ENCODE measurements around the gene RFTN1.
A peak's percentile ranks its signal among the peaks of the same experiment; 100 is the strongest.

The RFTN1 gene

DNA sequence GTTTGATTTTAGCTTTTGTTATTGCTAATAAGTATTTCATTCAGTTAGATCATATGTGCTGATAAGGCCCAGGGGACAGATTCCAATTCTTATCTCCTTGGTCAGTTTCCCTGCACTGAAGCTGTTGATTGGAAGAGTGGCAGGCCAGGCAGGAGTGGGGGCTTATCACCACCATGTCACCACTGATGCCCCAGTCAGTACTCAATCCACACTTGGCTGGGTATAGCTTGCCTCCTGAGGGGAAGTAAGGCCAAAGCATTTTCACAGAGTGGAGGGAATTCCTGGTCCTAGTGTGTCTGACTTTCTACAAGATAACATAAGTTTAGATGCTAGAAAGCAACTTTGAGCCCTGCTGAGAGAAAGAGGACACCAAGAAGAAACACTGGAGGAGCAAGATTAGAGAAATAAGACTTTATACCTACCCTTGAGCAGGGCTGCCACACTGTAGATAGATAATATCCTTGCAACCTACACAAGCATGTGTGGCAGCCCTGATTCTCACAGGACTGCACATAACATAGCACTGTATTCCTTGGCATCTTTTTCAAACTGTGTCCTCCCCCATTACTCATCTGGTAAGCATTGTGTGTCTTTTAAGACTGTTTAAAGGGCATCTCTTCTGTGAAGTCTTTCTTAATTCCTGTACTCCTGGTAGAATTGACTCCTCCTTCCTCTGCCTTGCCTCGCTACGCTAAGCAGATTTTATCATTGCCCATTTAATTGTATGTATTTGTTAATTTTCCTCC lies 224.2 kb downstream of the RFTN1 start:
- Histone ChIP-seq H3K36me3 (ENCODE audit: control insufficient read depth, insufficient read depth, low read length) (no peaks in the 10 kb centered on the region), H2BK15ac (replicated peaks; ENCODE audit: low read depth) (no peak overlapping the region), H4K8ac (ENCODE audit: low read depth, low read length) (no peak overlapping the region), H3K79me1 (ENCODE audit: low read length) (no peaks in the 10 kb centered on the region), H2AK5ac (ENCODE audit: low read length) (no peak overlapping the region), H4K5ac (ENCODE audit: low read length) (no peak overlapping the region), H3K27me3 (ENCODE audit: insufficient read depth, low read length, poor library complexity) (no peaks in the 10 kb centered on the region), H3K9ac (ENCODE audit: low read length) (no peak overlapping the region), H3K23ac (ENCODE audit: low read length) (no peak overlapping the region), H3K4ac (ENCODE audit: low read depth, low read length) (no peak overlapping the region), H3K18ac (ENCODE audit: low read length) (no peak overlapping the region), H3K4me2 (ENCODE audit: low read length) (no peak overlapping the region), H2BK5ac (ENCODE audit: low read length) (no peak overlapping the region), H2BK120ac (ENCODE audit: low read depth, low read length) (no peak overlapping the region), H3K4me1 (ENCODE audit: control insufficient read depth, low read depth, low read length) (no peaks in the 10 kb centered on the region), H3K27ac (ENCODE audit: low read depth, low read length) (no peak overlapping the region), H3K56ac (ENCODE audit: low read length) (no peak overlapping the region), H3K4me3 (ENCODE audit: low read length) (no peak overlapping the region), H3K79me2 (ENCODE audit: control insufficient read depth, insufficient read depth, low read length) (no peaks in the 10 kb centered on the region)
- WGBS (ENCODE audit: extremely low coverage, insufficient coverage, low lambda C conversion rate): no CpG with 5 or more reads among the region's 2 CpGs
- DNase-seq: peak; percentile 47

DNA sequence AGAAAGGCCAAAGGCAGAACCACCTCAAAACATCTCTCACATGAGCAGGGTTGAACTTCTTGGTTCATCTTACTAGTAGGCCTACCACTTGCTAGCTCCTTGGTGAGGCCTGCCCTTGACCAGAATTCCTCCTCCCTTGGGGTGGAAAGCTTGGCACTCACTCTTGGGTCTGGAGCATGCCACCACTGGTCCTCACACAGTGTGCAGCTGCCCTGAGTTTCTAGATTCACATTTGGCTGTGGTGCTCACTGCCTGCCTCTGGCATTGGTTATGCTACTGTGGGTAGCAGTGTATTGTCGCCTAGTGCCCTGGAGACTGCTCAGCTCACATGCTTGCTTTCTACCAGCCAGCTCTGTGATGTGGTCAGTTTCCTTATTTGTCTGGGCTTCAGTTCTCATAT lies 224.8 kb downstream of the RFTN1 start:
- H3K4me3 ChIP-seq (ENCODE audit: low read length): no peak overlapping the region
- no peak overlapping the region for H3K4ac ChIP-seq (ENCODE audit: low read depth, low read length)
- no peak for DNase-seq
- no peak overlapping the region for H3K23ac ChIP-seq (ENCODE audit: low read length)
- WGBS (ENCODE audit: extremely low coverage, insufficient coverage, low lambda C conversion rate): no CpG with 5 or more reads among the region's 1 CpG
- no peak overlapping the region for H2BK15ac ChIP-seq (replicated peaks; ENCODE audit: low read depth)
- no peak overlapping the region for H4K8ac ChIP-seq (ENCODE audit: low read depth, low read length)
- no peak overlapping the region for H3K9ac ChIP-seq (ENCODE audit: low read length)
- H3K4me1 ChIP-seq (ENCODE audit: control insufficient read depth, low read depth, low read length): no peaks in the 10 kb centered on the region
- no peak overlapping the region for H3K56ac ChIP-seq (ENCODE audit: low read length)
- no peaks in the 10 kb centered on the region for H3K79me1 ChIP-seq (ENCODE audit: low read length)
- H4K5ac ChIP-seq (ENCODE audit: low read length): no peak overlapping the region
- H2BK120ac ChIP-seq (ENCODE audit: low read depth, low read length): no peak overlapping the region
- H2AK5ac ChIP-seq (ENCODE audit: low read length): no peak overlapping the region
- H3K27ac ChIP-seq (ENCODE audit: low read depth, low read length): no peak overlapping the region
- no peaks in the 10 kb centered on the region for H3K79me2 ChIP-seq (ENCODE audit: control insufficient read depth, insufficient read depth, low read length)
- no peaks in the 10 kb centered on the region for H3K27me3 ChIP-seq (ENCODE audit: insufficient read depth, low read length, poor library complexity)
- H2BK5ac ChIP-seq (ENCODE audit: low read length): no peak overlapping the region
- H3K36me3 ChIP-seq (ENCODE audit: control insufficient read depth, insufficient read depth, low read length): no peaks in the 10 kb centered on the region
- H3K18ac ChIP-seq (ENCODE audit: low read length): no peak overlapping the region
- no peak overlapping the region for H3K4me2 ChIP-seq (ENCODE audit: low read length)

DNA sequence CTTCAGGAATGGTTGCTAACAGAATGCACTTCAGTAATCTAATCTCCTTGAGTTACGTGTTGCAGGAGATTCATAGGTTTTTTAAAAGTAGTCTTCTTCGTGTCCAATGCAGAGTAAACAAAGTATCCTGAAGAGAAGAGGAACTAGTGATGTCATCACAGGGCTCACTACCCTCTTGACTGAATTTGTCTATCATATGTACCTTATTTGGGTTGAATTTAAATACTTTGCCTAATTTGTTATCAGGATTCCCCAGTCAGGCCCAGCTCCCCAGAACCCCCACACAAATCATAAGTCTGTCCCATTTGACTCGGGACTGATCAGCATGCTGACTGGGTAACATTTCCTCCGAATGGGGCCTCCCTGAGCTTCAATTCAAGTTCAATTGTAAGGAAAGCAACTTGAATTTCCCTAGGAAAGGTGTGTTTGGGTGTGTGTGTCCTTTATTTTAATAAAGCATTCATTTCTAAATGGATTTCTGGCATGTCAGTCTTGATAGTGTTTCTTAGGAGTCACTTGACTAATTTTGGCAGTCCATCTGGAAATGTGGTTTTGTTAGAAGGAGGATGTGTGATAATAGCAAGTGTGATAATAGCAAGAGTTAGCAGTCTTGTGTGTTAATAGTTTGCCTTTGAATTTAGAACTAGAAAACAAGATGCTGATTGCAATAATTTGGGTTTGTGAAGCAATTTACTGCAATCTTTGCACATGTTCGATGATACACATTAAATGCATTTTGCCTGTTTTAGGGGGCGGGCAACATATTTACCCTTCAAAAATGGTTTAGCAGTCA lies 226.6 kb downstream of the RFTN1 start:
- Histone ChIP-seq H2BK120ac (ENCODE audit: low read depth, low read length) (no peak overlapping the region), H3K4me3 (ENCODE audit: low read length) (no peak overlapping the region), H3K23ac (ENCODE audit: low read length) (no peak overlapping the region), H3K36me3 (ENCODE audit: control insufficient read depth, insufficient read depth, low read length) (peaks cover 2% of the 10 kb centered on the region), H3K79me1 (ENCODE audit: low read length) (no peaks in the 10 kb centered on the region), H2AK5ac (ENCODE audit: low read length) (no peak overlapping the region), H2BK15ac (replicated peaks; ENCODE audit: low read depth) (no peak overlapping the region), H3K56ac (ENCODE audit: low read length) (no peak overlapping the region), H4K8ac (ENCODE audit: low read depth, low read length) (no peak overlapping the region), H3K4me1 (ENCODE audit: control insufficient read depth, low read depth, low read length) (no peaks in the 10 kb centered on the region), H2BK5ac (ENCODE audit: low read length) (no peak overlapping the region), H3K27me3 (ENCODE audit: insufficient read depth, low read length, poor library complexity) (no peaks in the 10 kb centered on the region), H3K79me2 (ENCODE audit: control insufficient read depth, insufficient read depth, low read length) (no peaks in the 10 kb centered on the region), H3K4me2 (ENCODE audit: low read length) (no peak overlapping the region), H3K4ac (ENCODE audit: low read depth, low read length) (no peak overlapping the region), H3K27ac (ENCODE audit: low read depth, low read length) (no peak overlapping the region), H3K9ac (ENCODE audit: low read length) (no peak overlapping the region), H4K5ac (ENCODE audit: low read length) (no peak overlapping the region), H3K18ac (ENCODE audit: low read length) (no peak overlapping the region)
- no peak for DNase-seq
- no CpG with 5 or more reads among the region's 6 CpGs for WGBS (ENCODE audit: extremely low coverage, insufficient coverage, low lambda C conversion rate)

DNA sequence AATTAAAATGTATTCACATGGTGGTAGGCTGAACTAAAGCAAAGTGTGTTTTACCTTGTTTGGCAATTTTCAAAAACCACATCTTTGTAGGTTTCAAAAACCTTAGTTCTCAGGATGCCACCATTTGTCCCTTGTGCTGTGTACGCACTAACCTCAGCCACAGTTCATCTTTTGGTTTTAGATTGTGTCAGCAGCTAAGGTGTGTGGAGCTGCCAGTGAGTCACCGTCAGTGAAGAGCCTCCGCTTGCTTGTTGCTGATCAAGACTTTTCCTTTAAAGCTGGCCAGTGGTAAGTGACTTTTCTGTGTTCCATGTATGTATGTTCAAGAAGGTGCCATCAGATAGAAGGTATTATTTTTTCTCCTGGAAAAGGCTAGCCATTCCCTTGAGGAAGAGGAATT lies 227.3 kb downstream of the RFTN1 start:
- H3K23ac ChIP-seq (ENCODE audit: low read length): no peak overlapping the region
- H2BK120ac ChIP-seq (ENCODE audit: low read depth, low read length): no peak overlapping the region
- no peak overlapping the region for H2BK5ac ChIP-seq (ENCODE audit: low read length)
- H2AK5ac ChIP-seq (ENCODE audit: low read length): no peak overlapping the region
- H3K56ac ChIP-seq (ENCODE audit: low read length): no peak overlapping the region
- DNase-seq: no peak
- H3K4ac ChIP-seq (ENCODE audit: low read depth, low read length): no peak overlapping the region
- H3K79me2 ChIP-seq (ENCODE audit: control insufficient read depth, insufficient read depth, low read length): no peaks in the 10 kb centered on the region
- no peaks in the 10 kb centered on the region for H3K27me3 ChIP-seq (ENCODE audit: insufficient read depth, low read length, poor library complexity)
- H3K27ac ChIP-seq (ENCODE audit: low read depth, low read length): no peak overlapping the region
- H3K18ac ChIP-seq (ENCODE audit: low read length): no peak overlapping the region
- no CpG with 5 or more reads among the region's 3 CpGs for WGBS (ENCODE audit: extremely low coverage, insufficient coverage, low lambda C conversion rate)
- no peaks in the 10 kb centered on the region for H3K79me1 ChIP-seq (ENCODE audit: low read length)
- H3K4me2 ChIP-seq (ENCODE audit: low read length): no peak overlapping the region
- no peak overlapping the region for H4K5ac ChIP-seq (ENCODE audit: low read length)
- H3K36me3 ChIP-seq (ENCODE audit: control insufficient read depth, insufficient read depth, low read length): peaks cover 2% of the 10 kb centered on the region
- H3K4me1 ChIP-seq (ENCODE audit: control insufficient read depth, low read depth, low read length): no peaks in the 10 kb centered on the region
- H3K9ac ChIP-seq (ENCODE audit: low read length): no peak overlapping the region
- H3K4me3 ChIP-seq (ENCODE audit: low read length): no peak overlapping the region
- H2BK15ac ChIP-seq (replicated peaks; ENCODE audit: low read depth): no peak overlapping the region
- no peak overlapping the region for H4K8ac ChIP-seq (ENCODE audit: low read depth, low read length)

DNA sequence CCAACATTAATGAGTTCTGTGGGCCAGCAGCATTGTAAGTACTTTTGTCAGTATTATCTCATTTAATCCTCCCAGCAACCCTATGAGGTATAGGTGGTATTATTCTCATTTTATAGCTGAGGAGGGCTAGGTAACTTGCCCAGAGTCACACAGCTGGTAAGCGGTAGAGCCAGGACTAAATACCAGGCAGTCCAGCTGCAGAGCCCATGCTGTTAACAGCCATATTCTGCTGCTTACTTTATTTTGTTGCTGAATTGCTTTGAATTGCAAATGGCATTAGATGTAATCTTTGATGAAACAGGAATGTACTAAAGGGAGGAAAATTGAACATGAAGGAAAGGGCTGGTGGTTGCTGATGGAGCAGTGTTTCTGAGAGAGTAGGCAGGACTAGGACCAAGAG lies 228.9 kb downstream of the RFTN1 start:
- H3K79me2 ChIP-seq (ENCODE audit: control insufficient read depth, insufficient read depth, low read length): no peaks in the 10 kb centered on the region
- H3K79me1 ChIP-seq (ENCODE audit: low read length): no peaks in the 10 kb centered on the region
- WGBS (ENCODE audit: extremely low coverage, insufficient coverage, low lambda C conversion rate): no CpG with 5 or more reads among the region's 1 CpG

More for the DNA sequence above, 228.9 kb downstream of the RFTN1 start:
- peaks cover 2% of the 10 kb centered on the region for H3K36me3 ChIP-seq (ENCODE audit: control insufficient read depth, insufficient read depth, low read length)
- no peak overlapping the region for H2AK5ac ChIP-seq (ENCODE audit: low read length)
- no peak overlapping the region for H4K5ac ChIP-seq (ENCODE audit: low read length)
- H2BK15ac ChIP-seq (replicated peaks; ENCODE audit: low read depth): no peak overlapping the region
- H3K23ac ChIP-seq (ENCODE audit: low read length): no peak overlapping the region
- no peaks in the 10 kb centered on the region for H3K27me3 ChIP-seq (ENCODE audit: insufficient read depth, low read length, poor library complexity)
- H2BK5ac ChIP-seq (ENCODE audit: low read length): no peak overlapping the region
- DNase-seq: no peak
- no peak overlapping the region for H3K4me2 ChIP-seq (ENCODE audit: low read length)
- no peaks in the 10 kb centered on the region for H3K4me1 ChIP-seq (ENCODE audit: control insufficient read depth, low read depth, low read length)
- H2BK120ac ChIP-seq (ENCODE audit: low read depth, low read length): no peak overlapping the region
- no peak overlapping the region for H3K4me3 ChIP-seq (ENCODE audit: low read length)
- no peak overlapping the region for H3K56ac ChIP-seq (ENCODE audit: low read length)
- H3K9ac ChIP-seq (ENCODE audit: low read length): no peak overlapping the region
- H3K4ac ChIP-seq (ENCODE audit: low read depth, low read length): no peak overlapping the region
- no peak overlapping the region for H3K18ac ChIP-seq (ENCODE audit: low read length)
- no peak overlapping the region for H3K27ac ChIP-seq (ENCODE audit: low read depth, low read length)
- no peak overlapping the region for H4K8ac ChIP-seq (ENCODE audit: low read depth, low read length)
